B cell (primary cell): Measurements from ENCODE around the gene PHC2.

ENCODE experiments used
- EZH2 ChIP-seq: IDR thresholded peaks from 2 replicates; pipeline ENCODE4 v1.6.1; 2012; ENCODE audit warnings: borderline replicate concordance, low read depth, mild to moderate bottlenecking, moderate library complexity, low read length; ENCODE audit not compliant: insufficient read depth, poor library complexity, severe bottlenecking
- TF ChIP-seq, protein P1 (sequence below): fragments of 200-600 bp; IDR thresholded peaks from one replicate; pipeline ENCODE4 v1.8.0; 2022; ENCODE audit warnings: antibody characterized with exemption, mild to moderate bottlenecking

GRCh38 chr1:33428661-33429060 lies 2.2 kb downstream of the PHC2 start:
- TF ChIP-seq, protein P1, sequence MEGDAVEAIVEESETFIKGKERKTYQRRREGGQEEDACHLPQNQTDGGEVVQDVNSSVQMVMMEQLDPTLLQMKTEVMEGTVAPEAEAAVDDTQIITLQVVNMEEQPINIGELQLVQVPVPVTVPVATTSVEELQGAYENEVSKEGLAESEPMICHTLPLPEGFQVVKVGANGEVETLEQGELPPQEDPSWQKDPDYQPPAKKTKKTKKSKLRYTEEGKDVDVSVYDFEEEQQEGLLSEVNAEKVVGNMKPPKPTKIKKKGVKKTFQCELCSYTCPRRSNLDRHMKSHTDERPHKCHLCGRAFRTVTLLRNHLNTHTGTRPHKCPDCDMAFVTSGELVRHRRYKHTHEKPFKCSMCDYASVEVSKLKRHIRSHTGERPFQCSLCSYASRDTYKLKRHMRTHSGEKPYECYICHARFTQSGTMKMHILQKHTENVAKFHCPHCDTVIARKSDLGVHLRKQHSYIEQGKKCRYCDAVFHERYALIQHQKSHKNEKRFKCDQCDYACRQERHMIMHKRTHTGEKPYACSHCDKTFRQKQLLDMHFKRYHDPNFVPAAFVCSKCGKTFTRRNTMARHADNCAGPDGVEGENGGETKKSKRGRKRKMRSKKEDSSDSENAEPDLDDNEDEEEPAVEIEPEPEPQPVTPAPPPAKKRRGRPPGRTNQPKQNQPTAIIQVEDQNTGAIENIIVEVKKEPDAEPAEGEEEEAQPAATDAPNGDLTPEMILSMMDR = no peak
- TF ChIP-seq EZH2 = no peak
